ENCODE data around the gene ZNF555.

Gene ZNF555

GRCh38 chr19:2796659-2797266 lies 44.5 kb upstream of the ZNF555 start:
- H3K4me3 ChIP-seq (replicated peaks in 1 of 2; ENCODE audit: low read depth in 2 of 2, low read length in 2 of 2): no peak overlapping the region
- no peak for DNase-seq (ENCODE audit: low read depth in 2 of 2)
- no peak for TF ChIP-seq CTCF (IDR thresholded peaks at IDR 0.05; ENCODE audit: low read depth, low read length)

- H3K4me3 ChIP-seq (replicated peaks in 1 of 2; ENCODE audit: low read depth in 2 of 2, low read length in 2 of 2): no peak overlapping the region
- TF ChIP-seq CTCF (IDR thresholded peaks at IDR 0.05; ENCODE audit: low read depth, low read length): no peak
- no peak for DNase-seq (ENCODE audit: low read depth in 2 of 2)
Observed at GRCh38 chr19:2797280-2797679, 44.0 kb upstream of the ZNF555 start.

- TF ChIP-seq CTCF (IDR thresholded peaks at IDR 0.05; ENCODE audit: low read depth, low read length): no peak
- H3K4me3 ChIP-seq (replicated peaks in 1 of 2; ENCODE audit: low read depth in 2 of 2, low read length in 2 of 2): no peak overlapping the region
- DNase-seq (ENCODE audit: low read depth in 2 of 2): no peak
Observed at GRCh38 chr19:2798158-2798685, 43.1 kb upstream of the ZNF555 start.

GRCh38 chr19:2798733-2799132 lies 42.5 kb upstream of the ZNF555 start:
- DNase-seq (ENCODE audit: low read depth in 2 of 2): peak in 1 of 2 donors; percentile 29
- H3K4me3 ChIP-seq (replicated peaks in 1 of 2; ENCODE audit: low read depth in 2 of 2, low read length in 2 of 2): no peak overlapping the region
- no peak for TF ChIP-seq CTCF (IDR thresholded peaks at IDR 0.05; ENCODE audit: low read depth, low read length)

- no peak overlapping the region for H3K4me3 ChIP-seq (replicated peaks in 1 of 2; ENCODE audit: low read depth in 2 of 2, low read length in 2 of 2)
- no peak for DNase-seq (ENCODE audit: low read depth in 2 of 2)
- TF ChIP-seq CTCF (IDR thresholded peaks at IDR 0.05; ENCODE audit: low read depth, low read length): no peak
Observed at GRCh38 chr19:2799273-2800020, 41.8 kb upstream of the ZNF555 start.

- no peak for DNase-seq (ENCODE audit: low read depth in 2 of 2)
- TF ChIP-seq CTCF (IDR thresholded peaks at IDR 0.05; ENCODE audit: low read depth, low read length): no peak
- no peak overlapping the region for H3K4me3 ChIP-seq (replicated peaks in 1 of 2; ENCODE audit: low read depth in 2 of 2, low read length in 2 of 2)
Observed at GRCh38 chr19:2800506-2800905, 40.8 kb upstream of the ZNF555 start.
